Natural killer cell (primary cell): ENCODE results near the gene FERMT3. TPM values are rescaled to one million over a fixed set of nuclear protein-coding genes. Genes with fewer than 3 reads are reported as not detected.

ENCODE experiments used
- ATAC-seq, 3 donors: fragments of 150-1000 bp in 2 of 3; fragments of 200-7000 bp in 1 of 3; cut with Tn5 transposase; 1 replicate in 1 of 3; 2 replicates in 2 of 3; pipeline ENCODE4 v1.10.0; 2021; ENCODE audit warnings: mild to moderate bottlenecking in 2 of 3, moderate library complexity in 2 of 3
- DNase-seq, 2 donors: peaks; one replicate each; pipeline versions ENCODE4 v3.0.0 to v3.0.0-alpha.2; 2013 to 2021; ENCODE audit warnings: mixed read lengths in 1 of 2
- H3K27ac ChIP-seq: one replicate; pipeline ENCODE4 v1.5.1; 2013; ENCODE audit warnings: mild to moderate bottlenecking, low read length
- H3K27me3 ChIP-seq: one replicate; pipeline ENCODE4 v1.6.1; 2013; ENCODE audit warnings: low read length; ENCODE audit not compliant: control insufficient read depth, insufficient read depth
- H3K36me3 ChIP-seq: one replicate; pipeline ENCODE4 v1.6.1; 2013; ENCODE audit warnings: low read length; ENCODE audit not compliant: control insufficient read depth, insufficient read depth
- H3K4me1 ChIP-seq: one replicate; pipeline ENCODE4 v1.6.1; 2013; ENCODE audit warnings: low read length; ENCODE audit not compliant: control insufficient read depth, insufficient read depth
- H3K4me3 ChIP-seq: one replicate; pipeline ENCODE4 v1.5.1; 2013; ENCODE audit warnings: low read length
- H3K9me3 ChIP-seq: one replicate; pipeline ENCODE4 v1.6.1; 2013; ENCODE audit warnings: low read length; ENCODE audit not compliant: control insufficient read depth, insufficient read depth
- H3K27ac Mint-ChIP-seq, 2 donors: one replicate each; pipeline ENCODE4 v1.8.0; 2022; ENCODE audit warnings: mild to moderate bottlenecking in 2 of 2, mixed read lengths in 2 of 2, moderate library complexity in 1 of 2
- H3K27me3 Mint-ChIP-seq, 2 donors: one replicate each; pipeline ENCODE4 v1.8.0; 2022; ENCODE audit warnings: low read depth in 2 of 2, mixed read lengths in 2 of 2
- H3K36me3 Mint-ChIP-seq: one replicate; pipeline ENCODE4 v1.8.0; 2022; ENCODE audit warnings: mixed read lengths
- H3K4me1 Mint-ChIP-seq, 2 donors: one replicate each; pipeline ENCODE4 v1.8.0; 2022; ENCODE audit warnings: mixed read lengths in 2 of 2
- H3K4me3 Mint-ChIP-seq: one replicate; pipeline ENCODE4 v1.8.0; 2022; ENCODE audit warnings: mild to moderate bottlenecking, moderate library complexity, mixed read lengths
- H3K9me3 Mint-ChIP-seq, 2 donors: one replicate each; pipeline ENCODE4 v1.8.0; 2022; ENCODE audit warnings: mixed read lengths in 2 of 2
- WGBS: methylation state at CpG from one replicate; pipeline ENCODE4 v1.1.7; 2013; ENCODE audit warnings: missing lambda C conversion rate; ENCODE audit not compliant: insufficient coverage; 5-methylcytosine and 5-hydroxymethylcytosine counted together
- intact Hi-C: fragments of 100-400 bp; cut with micrococcal nuclease; formaldehyde crosslinking; loops from one replicate; pipeline ENCODE4 v1.14.2; 2022
- total RNA-seq, 4 donors: library from RNA; stranded (reverse); fragments of 120-200 nt in 1 of 4; gene quantifications; one replicate each; pipeline versions ENCODE4 v1.2.3 to v1.2.4, GENCODE V29; 2013 to 2022
- TF ChIP-seq, protein P1 (sequence below): fragments of 200-600 bp; IDR thresholded peaks from one replicate; pipeline ENCODE4 v1.8.0; 2022; ENCODE audit warnings: antibody characterized with exemption

The FERMT3 gene
- total RNA-seq, 3 donors from 2014 or later (not counting 1 experiment from before 2014, with no cell fraction given): 194 to 202 (median 196) TPM

DNA sequence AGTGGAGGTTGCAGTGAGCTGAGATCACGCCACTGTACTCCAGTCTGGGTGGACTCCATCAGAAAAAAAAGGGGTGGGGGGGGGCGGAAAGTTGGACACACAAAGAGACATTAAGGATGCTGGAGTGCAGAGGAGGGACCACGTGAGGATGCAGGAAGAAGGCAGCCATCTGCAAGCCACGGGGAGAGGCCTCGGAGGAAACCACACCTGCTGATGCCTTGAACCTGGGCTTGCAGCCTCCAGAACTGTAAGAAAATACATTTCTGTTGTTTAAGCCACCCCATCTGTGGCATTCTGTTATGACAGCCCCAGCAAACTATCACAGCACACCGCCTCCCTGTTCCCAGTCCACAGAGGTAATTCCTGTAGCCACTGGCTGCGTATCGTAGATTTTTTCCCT lies 29.8 kb upstream of the FERMT3 start:
- no peak overlapping the region for H3K4me3 Mint-ChIP-seq
- H3K4me1 ChIP-seq: peaks cover 6% of the 10 kb centered on the region
- H3K27me3 ChIP-seq: no peaks in the 10 kb centered on the region
- H3K9me3 ChIP-seq: no peaks in the 10 kb centered on the region
- no peak overlapping the region for H3K27ac Mint-ChIP-seq
- TF ChIP-seq, protein P1, sequence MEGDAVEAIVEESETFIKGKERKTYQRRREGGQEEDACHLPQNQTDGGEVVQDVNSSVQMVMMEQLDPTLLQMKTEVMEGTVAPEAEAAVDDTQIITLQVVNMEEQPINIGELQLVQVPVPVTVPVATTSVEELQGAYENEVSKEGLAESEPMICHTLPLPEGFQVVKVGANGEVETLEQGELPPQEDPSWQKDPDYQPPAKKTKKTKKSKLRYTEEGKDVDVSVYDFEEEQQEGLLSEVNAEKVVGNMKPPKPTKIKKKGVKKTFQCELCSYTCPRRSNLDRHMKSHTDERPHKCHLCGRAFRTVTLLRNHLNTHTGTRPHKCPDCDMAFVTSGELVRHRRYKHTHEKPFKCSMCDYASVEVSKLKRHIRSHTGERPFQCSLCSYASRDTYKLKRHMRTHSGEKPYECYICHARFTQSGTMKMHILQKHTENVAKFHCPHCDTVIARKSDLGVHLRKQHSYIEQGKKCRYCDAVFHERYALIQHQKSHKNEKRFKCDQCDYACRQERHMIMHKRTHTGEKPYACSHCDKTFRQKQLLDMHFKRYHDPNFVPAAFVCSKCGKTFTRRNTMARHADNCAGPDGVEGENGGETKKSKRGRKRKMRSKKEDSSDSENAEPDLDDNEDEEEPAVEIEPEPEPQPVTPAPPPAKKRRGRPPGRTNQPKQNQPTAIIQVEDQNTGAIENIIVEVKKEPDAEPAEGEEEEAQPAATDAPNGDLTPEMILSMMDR: no peak
- no peaks in the 10 kb centered on the region for H3K27me3 Mint-ChIP-seq
- 54% methylated on average over 6 of the region's 8 CpGs for WGBS
- H3K4me1 Mint-ChIP-seq: peaks cover 0 to 4% of the 10 kb centered on the region in 2 donors
- H3K36me3 Mint-ChIP-seq: no peaks in the 10 kb centered on the region
- no peaks in the 10 kb centered on the region for H3K9me3 Mint-ChIP-seq
- H3K36me3 ChIP-seq: no peaks in the 10 kb centered on the region
- DNase-seq: no peak
- ATAC-seq: no peak
- no peak overlapping the region for H3K27ac ChIP-seq
- intact Hi-C loops: no loop called here
- no peak overlapping the region for H3K4me3 ChIP-seq

DNA sequence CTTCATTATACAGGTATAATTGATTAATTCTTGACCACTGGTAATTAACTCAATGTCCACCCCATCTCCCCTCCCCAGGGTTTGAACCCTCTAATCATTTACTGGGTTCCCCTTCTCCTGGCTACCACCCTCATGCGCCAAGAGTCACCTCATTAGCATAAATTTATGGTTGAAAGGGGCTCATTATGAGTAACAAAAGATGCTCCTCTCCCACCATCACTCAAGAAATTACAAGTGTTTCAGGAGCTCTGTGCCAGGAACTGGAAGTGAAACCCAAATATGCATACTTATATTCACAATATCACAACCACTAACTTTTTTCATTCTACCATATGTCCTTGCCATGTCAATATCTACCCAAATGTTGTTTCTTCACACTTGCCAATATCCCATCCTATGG lies 28.3 kb upstream of the FERMT3 start:
- Mint-ChIP-seq H3K4me1 (peaks cover 0 to 10% of the 10 kb centered on the region in 2 donors), H3K27me3 (no peaks in the 10 kb centered on the region), H3K27ac (no peak overlapping the region), H3K4me3 (no peak overlapping the region), H3K9me3 (no peaks in the 10 kb centered on the region), H3K36me3 (no peaks in the 10 kb centered on the region)
- TF ChIP-seq, protein P1: no peak
- Histone ChIP-seq H3K27me3 (no peaks in the 10 kb centered on the region), H3K4me1 (peaks cover 6% of the 10 kb centered on the region), H3K9me3 (no peaks in the 10 kb centered on the region), H3K4me3 (no peak overlapping the region), H3K27ac (no peak overlapping the region), H3K36me3 (no peaks in the 10 kb centered on the region)
- no CpG with 5 or more reads among the region's 1 CpG for WGBS
- no peak for DNase-seq
- intact Hi-C loops: no loop called here
- no peak for ATAC-seq

DNA sequence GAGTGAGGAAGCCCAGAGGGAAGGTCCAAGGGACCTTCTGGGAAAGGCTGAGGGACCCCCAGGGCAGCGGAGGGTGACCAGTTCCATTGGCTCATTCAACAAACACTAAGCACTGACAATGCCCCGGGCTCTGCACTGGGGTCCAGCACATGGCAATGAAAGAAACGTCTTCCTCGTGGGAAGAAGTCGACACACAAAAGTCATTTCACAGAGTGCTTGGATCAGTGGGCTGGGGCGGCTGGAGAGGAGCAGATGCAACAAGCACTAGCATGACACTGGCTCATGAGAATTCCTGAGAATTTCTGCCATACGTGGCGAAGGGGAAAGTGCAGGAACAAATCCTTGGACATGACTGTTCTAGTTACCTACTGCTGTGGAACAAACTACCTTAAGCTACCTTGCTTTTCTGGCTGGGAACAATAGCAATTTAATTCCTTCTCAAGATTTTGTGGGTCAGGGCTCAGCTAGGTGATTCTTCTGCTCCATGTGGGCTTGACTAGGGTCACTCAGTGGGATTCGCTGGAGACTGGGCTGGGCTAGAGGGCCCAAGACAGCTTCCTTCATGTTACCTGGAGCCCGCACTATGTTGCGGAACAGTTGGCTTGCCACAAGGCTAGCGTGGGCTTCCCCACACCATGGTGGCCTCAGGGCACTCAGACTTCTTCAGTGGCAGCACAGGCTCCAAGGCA lies 27.4 kb upstream of the FERMT3 start:
- H3K4me1 Mint-ChIP-seq: peaks cover 0 to 18% of the 10 kb centered on the region in 2 donors
- Histone ChIP-seq H3K4me3 (no peak overlapping the region), H3K9me3 (no peaks in the 10 kb centered on the region), H3K27me3 (no peaks in the 10 kb centered on the region), H3K4me1 (peaks cover 6% of the 10 kb centered on the region), H3K27ac (no peak overlapping the region), H3K36me3 (no peaks in the 10 kb centered on the region)
- WGBS: 96% methylated on average over 12 of the region's 12 CpGs
- H3K27ac Mint-ChIP-seq: no peak overlapping the region
- no peaks in the 10 kb centered on the region for H3K9me3 Mint-ChIP-seq
- no peak for ATAC-seq
- H3K4me3 Mint-ChIP-seq: no peak overlapping the region
- no peaks in the 10 kb centered on the region for H3K27me3 Mint-ChIP-seq
- TF ChIP-seq, protein P1: no peak
- H3K36me3 Mint-ChIP-seq: no peaks in the 10 kb centered on the region
- DNase-seq: no peak
- intact Hi-C loops: no loop called here

DNA sequence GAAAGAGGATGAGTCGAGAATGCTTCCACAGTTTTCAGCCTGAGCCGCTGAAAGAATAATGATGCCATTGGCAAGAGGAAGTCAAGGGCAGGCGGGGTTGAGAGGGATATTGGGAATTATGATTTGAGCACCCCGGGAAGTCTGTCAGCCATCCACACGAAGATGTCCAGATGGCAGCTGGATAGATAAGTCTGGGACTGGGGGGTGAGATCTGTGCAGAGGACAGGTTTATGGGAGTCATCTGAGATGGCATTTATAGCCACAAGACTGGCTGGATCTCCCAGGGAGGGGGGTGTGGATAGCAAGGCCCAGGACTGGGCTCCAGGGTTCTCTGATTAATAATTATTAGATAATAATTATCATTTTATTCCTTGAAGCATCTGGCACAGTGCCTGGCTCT lies 25.6 kb upstream of the FERMT3 start:
- Mint-ChIP-seq H3K27ac (peak overlapping the region in 1 of 2 donors; percentile 35), H3K27me3 (no peaks in the 10 kb centered on the region), H3K36me3 (no peaks in the 10 kb centered on the region), H3K4me1 (peaks cover 3 to 32% of the 10 kb centered on the region in 2 donors), H3K9me3 (no peaks in the 10 kb centered on the region), H3K4me3 (no peak overlapping the region)
- H3K4me3 ChIP-seq: no peak overlapping the region
- 98% methylated on average over 5 of the region's 5 CpGs for WGBS
- DNase-seq (no peak), ATAC-seq (no peak)
- no peaks in the 10 kb centered on the region for H3K36me3 ChIP-seq
- intact Hi-C loops: no loop called here
- H3K27me3 ChIP-seq: no peaks in the 10 kb centered on the region
- H3K9me3 ChIP-seq: no peaks in the 10 kb centered on the region
- peaks cover 17% of the 10 kb centered on the region for H3K4me1 ChIP-seq
- no peak overlapping the region for H3K27ac ChIP-seq
- TF ChIP-seq, protein P1: no peak
